LNCaP clone FGC (cell line): Measurements from ENCODE around the gene CPT1A.

ENCODE experiments used
- DNase-seq: peaks from one replicate; pipeline ENCODE4 v3.0.0-alpha.2; 2011; ENCODE audit warnings: low read depth
- H3K4me3 ChIP-seq: 2 replicates; pipeline ENCODE4 v1.5.1; 2011; ENCODE audit warnings: mild to moderate bottlenecking, low read depth, low read length, control low read depth
- CTCF ChIP-seq: IDR thresholded peaks from 2 replicates; pipeline ENCODE4 v1.5.1; 2012; ENCODE audit warnings: mild to moderate bottlenecking; ENCODE audit not compliant: control insufficient read depth, insufficient read depth; ENCODE audit errors: extremely low read depth

The CPT1A gene

DNA sequence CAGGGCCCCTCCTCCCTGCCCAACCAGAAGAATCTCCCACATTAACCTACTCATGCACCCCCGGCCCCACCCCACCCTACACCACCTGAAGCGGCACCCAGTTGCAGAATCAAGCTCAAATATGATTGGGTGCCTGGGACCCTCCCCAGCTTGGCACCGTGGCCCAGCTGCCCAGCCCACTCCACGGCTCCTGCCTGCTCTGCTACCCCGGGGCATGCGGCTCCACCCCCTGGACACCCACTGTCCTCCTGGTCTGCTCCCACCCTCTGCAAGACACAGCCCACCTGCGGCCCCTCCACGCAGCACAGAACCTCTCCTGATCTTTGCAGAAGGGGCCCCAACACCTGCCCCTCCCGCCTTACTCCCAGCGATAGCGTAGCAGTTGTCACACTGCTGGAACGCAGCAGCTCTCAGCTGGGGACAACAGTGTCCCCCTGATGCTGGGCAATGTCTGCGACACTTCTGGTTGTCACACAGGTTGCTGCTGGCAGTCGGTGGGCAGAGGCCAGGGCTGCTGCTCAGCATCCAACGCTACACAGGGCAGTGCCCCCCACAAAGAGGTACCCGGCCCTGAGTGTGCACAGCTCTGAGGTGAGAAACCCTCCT, 58.4 kb downstream of the CPT1A start:
- TF ChIP-seq CTCF = no peak
- no peak overlapping the region for H3K4me3 ChIP-seq
- no peak for DNase-seq

DNA sequence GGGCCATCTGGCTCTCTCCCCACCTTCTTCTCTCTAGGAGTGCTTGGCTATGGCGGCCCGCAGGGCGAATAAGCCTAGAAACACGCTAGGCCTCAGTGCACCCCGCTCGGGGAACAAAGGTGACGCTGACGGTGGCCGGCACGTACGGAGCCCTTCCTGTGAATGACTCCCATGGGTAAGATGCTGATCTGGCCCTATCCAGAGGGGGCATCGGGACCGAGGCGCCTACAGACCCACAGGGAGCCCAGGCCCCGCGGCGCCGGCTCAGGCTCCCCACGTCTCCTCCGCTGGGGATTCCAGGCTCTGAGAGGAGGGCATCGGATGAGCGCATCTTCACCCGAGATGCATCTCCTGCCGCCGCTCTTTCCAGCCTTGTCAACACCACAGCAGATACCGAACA, 59.0 kb downstream of the CPT1A start:
- H3K4me3 ChIP-seq = no peak overlapping the region
- TF ChIP-seq CTCF = no peak
- DNase-seq = no peak

GRCh38 chr11:68780829-68781228, 60.9 kb downstream of the CPT1A start:
- TF ChIP-seq CTCF = no peak
- peak; percentile 2 for DNase-seq

DNA sequence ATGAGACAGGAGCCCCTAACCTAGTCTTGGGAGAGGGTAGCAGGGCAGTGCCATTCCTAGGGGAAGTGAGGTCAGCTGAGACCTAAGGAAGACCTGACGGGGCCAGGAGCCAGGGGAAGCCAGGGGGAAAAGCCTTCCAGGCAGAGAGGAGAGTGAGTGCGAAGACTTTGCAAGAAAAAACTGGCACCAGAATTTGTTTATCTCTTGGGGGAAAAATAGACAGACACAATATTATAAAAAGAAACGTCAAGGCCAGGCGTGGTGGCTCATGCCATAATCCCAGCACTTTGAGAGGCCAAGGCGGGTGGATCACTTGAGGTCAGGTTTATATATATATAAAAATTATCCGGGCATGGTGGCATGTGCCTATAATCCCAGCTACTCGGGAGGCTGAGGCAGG, 63.5 kb downstream of the CPT1A start:
- TF ChIP-seq CTCF = no peak
- DNase-seq = no peak
- no peak overlapping the region for H3K4me3 ChIP-seq

More at GRCh38 chr11:68780829-68781228, 60.9 kb downstream of the CPT1A start:
- H3K4me3 ChIP-seq = no peak overlapping the region

- no peak for DNase-seq
- no peak overlapping the region for H3K4me3 ChIP-seq
- no peak for TF ChIP-seq CTCF
These were observed 65.1 kb downstream of the CPT1A start for GRCh38 chr11:68776442-68777235.

GRCh38 chr11:68775951-68776388, 65.7 kb downstream of the CPT1A start:
- DNase-seq = no peak
- TF ChIP-seq CTCF = no peak
- H3K4me3 ChIP-seq = no peak overlapping the region

DNA sequence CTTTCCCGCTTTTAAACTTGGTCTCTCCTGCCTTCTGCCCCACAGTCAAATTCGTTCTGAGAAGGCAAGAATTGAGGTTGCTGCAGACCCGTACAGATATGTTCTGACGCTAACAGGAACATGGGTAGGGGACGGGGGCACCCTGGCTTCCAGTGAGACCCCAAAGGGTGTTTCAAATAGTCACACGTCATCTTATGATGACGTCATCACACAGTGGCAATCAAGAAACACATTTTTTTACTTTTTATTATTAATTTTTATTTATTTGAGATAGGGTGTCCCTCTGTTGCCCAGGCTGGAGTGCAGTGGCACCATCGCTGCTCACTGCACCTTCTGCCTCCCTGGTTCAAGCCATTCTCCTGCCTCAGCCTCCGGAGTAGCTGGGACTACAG, 67.5 kb downstream of the CPT1A start:
- no peak for TF ChIP-seq CTCF
- H3K4me3 ChIP-seq = no peak overlapping the region
- DNase-seq = no peak
